ENCODE results near the gene WDR70.
"Not testable (repeated sequence)": the region's sequence is repeated elsewhere in the genome, so short reads cannot be mapped to it uniquely, and the experiment has no call there.

The WDR70 gene

DNA sequence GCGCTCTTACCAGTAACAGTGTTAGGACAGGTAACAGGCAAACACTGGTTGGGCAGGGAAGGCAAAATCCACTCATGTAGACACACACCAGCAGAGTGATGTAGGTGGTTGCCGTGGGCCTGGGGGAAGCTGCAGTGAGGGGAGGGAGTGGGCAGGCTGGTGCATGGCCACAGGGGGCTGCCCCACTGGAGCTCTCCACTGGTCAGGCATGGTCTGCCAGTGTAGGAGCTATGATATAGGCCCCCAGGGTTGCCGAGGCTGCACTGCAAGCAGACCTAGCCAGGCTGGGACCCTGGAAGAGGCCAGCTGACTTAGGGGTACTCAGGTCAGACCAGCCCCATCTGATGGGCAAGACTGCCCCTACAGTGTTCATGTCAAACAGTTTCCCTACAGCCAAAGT, 306.1 kb downstream of the WDR70 start:
- no peak for DNase-seq (ENCODE audit: low spot score)

DNA sequence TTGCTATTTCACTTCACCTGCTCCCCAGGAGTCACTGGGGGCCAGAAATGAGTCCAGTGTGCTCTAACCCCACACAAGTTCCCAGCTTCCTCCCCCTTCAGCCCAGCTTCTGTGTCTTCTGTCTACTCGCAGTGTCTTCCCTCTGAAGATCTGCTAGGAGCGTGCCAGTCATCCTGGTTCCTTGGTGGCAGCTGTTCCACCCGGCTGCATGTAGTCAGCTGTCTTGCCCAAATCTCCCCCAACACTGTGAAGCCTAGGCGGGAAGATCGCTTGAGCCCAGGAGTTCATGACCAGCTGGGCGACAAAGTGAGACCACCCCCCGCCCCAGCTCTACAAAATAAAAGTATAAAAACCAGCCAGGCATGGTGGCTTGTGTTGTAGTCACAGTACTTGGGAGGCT, 306.7 kb downstream of the WDR70 start:
- DNase-seq (ENCODE audit: low spot score) = no peak

DNA sequence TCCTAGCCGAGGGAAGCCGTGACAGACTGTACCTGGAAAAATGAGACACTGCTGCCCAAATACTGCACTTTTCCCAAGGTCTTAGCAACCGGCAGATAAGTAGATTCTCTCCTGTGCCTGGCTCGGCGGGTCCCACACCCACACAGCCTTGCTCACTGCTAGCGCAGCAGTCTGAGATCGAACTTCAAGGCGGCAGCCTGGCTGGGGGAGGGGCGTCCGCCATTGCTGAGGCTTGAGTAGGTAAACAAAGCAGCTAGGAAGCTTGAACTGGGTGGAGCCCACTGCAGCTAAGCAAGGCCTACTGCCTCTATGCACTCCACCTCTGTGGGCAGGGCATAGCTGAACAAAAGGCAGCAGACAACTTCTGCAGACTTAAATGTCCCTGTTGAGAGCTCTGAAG, 309.8 kb downstream of the WDR70 start:
- not testable (repeated sequence) for DNase-seq (ENCODE audit: low spot score)

DNA sequence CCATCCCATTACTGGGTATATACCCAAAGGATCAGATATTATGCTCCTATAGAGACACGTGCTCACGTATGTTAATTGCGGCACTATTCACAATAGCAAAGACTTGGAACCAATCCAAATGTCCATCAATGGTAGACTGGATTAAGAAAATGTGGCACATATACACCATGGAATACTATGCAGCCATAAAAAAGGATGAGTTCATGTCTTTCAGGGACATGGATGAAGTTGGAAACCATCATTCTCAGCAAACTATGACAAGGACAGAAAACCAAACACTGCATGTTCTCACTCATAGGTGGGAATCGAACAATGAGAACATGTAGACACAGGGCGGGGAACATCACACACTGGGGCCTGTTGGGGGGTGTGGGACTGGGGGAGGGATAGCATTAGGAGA, 315.2 kb downstream of the WDR70 start:
- DNase-seq (ENCODE audit: low spot score) = not testable (repeated sequence)

DNA sequence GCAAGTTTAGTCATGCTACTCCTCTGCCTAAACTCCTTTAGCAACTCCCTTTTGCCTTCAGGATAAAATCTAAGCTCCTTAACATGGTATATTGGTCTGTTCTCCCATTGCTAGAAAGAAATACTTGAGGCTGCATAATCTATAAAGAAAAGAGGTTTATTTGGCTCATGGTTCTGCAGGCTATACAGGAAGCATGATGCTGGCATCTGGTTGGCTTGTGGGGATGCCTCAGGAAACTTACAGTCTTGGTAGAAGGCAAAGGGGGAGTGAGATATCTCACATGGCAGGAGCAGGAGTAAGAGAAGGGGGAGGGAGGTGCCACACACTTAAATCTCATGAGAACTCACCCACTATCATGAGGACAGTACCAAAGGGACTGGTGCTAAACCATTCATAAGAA, 315.7 kb downstream of the WDR70 start:
- DNase-seq (ENCODE audit: low spot score) = no peak

DNA sequence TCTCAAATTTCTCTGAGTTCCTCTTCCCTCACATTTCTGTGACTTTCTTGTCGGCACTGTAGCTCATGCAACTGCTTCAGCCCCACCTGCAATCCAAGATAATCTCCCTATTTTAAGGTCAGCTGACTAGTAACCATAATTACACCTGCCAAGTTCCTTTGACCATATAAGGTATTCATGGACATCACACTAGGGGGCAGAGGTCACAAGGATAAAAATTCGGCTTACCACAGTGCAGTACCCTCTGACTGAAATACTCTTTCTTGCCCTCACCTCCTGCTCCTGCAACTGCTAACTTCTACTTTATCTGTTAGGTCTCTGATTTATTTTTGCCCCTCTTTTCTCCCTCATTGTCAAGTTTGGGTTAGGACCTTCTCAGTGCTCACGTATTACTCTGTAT, 316.5 kb downstream of the WDR70 start:
- no peak for DNase-seq (ENCODE audit: low spot score)

DNA sequence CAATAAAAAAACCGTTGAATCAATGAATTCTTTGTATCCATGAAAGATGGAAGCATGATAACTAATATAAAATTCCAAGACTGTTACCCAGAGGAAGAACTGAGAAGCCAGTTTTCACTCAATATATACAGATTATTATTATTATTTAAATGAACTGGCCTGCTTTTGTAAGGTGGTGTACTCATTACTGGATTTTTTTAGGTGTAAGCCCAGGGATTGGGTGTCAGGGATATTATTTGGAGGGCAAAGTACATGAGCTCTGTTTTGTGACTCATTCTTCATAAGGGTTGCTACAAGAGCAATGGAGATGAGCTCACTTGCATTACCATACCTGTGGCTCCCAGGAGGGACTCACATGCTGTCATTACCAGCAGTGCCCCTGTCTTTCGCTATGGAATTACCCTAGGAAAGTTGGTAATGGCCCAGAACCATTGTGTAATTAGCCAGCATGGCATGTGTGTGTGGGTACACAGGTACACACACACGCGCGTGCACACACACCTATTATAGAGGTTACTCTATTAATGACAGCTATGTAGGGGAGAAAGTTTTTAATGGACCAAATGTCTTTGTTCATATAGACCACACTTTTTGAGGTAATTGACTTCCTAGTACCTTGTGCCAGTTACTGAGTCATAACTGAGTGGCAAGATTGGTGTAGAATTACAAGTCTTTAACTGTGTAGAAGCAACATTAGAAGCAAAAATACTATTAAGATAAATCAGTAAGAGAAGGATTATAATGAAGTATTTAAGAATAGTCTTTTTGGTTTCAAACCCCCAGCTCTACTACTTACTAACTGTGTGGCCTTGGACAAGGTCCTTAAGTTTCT, 317.3 kb downstream of the WDR70 start:
- DNase-seq (ENCODE audit: low spot score) = peak; percentile 92

DNA sequence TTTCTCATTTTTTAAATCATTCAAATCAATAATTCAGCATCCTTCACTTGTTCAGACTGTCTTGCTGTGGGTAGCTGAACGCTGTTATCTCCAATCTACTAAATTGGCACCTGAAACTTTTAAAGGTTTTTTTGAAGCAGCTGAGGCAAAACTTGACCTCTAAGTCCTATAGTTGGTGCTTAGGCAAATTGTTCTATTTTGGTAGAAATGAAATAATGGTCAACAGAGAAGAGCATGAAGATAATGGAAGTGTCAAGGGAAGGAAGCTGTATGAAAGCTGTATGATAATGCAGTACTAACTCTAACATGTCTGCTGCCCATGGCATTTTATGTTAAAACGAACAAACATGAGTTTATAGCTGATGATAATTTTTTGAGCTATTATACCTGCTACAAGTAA, 322.8 kb downstream of the WDR70 start:
- no peak for DNase-seq (ENCODE audit: low spot score)

DNA sequence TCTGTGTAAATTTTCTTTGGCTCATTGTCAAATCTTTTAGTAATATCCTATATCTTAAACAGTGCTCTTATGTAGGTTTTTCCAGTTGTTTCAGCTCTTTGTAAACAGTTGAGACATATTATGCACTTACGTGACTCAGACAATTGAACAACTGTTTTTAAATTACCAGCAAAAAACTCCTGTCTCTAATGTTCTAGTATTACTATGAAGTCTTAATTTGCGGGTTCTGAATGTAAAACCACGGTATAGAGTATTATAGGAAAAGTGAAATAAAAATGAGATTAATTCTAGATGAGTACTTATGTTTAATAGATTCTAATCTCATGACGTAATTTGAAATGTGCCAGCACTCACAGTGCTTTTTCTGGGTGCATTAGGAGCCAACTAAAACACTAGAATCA, 324.7 kb downstream of the WDR70 start:
- DNase-seq (ENCODE audit: low spot score) = no peak

DNA sequence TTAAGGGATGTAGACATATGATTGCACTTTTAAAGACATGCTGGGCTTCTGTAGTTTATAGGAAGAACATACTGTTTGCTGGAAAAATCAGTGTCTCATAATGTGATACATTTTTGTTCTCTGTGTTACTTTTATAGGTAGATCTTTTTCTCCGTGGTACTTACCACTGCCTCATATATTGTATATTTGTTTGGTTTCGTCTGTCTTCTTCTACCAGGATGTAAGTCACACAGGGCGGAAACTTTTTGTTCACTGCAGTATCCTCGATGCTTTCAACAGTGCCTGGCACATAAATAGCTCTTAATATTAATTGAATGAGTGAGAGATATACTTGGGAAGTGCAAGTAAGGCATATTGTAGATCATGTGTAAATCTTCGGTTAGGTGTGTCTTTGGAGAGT, 325.3 kb downstream of the WDR70 start:
- no peak for DNase-seq (ENCODE audit: low spot score)

DNA sequence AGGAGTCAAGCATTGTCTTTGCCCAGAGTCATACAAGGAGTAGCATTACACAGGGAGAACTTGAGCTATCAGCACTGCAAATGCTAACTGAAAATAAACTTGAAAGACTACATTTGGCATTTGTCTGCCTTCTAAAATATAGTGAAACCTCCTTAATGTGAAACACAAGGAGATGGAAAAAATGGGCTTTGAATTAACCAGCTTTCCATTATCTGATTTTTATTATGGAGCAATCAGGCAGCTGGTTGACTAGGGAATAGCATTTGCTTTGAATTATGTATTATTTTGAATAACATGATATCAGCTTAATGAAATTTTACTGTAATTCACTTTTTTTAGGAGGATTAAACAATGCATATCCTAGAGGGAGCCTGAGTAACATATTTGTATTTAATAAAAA, 329.9 kb downstream of the WDR70 start:
- no peak for DNase-seq (ENCODE audit: low spot score)

DNA sequence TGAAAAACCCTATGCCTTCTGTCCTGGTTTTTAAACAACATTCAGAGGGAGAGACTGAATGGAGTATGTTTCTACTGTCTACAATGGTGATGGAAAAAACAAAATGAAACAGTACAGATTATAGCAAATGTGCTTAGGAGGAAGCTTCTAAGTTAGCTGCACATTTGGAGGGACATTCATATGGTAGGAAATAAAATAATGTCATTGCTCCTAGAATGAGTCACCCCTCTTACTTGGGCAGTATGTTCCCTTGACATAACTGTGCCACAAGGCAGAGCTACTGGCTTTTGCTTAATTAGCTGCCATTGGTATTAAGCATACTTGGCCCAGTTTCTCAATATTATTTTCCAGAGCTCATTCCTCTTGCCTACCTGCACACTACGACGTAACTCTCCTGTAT, 331.8 kb downstream of the WDR70 start:
- peak; percentile 15 for DNase-seq (ENCODE audit: low spot score)

DNA sequence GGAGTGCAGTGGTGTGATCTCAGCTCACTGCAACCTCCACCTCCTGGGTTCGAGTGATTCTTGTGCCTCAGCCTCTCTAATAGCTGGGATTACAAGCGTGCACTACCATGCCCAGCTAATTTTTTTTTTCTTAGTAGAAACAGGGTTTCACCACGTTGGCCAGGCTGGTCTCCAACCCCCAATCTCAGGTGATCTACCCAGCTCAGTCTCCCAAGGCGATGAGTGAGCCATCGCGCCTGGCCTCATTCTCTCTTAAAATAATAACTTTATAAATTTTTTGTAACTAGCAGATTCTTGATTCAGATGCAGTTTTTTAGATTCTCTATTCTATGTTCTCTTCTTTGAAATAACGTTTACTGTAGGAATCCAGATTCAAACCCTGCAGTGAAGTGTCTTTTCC, 333.6 kb downstream of the WDR70 start:
- DNase-seq (ENCODE audit: low spot score) = no peak

DNA sequence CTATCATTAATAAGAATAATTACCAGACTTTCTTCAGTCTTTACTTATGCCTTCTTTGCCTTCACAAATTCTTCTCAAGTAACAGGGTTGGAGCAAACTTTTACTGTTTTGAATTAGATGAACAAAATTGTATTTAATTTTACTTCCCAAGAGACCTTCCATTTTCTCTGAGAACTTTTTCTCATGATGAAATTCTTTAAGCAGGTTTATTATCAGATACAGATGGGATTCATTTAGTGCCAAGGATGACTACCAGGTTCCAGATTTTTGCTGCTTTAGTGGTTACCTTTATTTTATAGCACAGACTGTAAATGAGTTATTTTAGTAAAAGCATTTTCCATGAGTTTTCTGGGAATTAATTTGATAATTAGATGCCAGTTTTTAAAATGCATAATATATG, 335.6 kb downstream of the WDR70 start:
- no peak for DNase-seq (ENCODE audit: low spot score)

DNA sequence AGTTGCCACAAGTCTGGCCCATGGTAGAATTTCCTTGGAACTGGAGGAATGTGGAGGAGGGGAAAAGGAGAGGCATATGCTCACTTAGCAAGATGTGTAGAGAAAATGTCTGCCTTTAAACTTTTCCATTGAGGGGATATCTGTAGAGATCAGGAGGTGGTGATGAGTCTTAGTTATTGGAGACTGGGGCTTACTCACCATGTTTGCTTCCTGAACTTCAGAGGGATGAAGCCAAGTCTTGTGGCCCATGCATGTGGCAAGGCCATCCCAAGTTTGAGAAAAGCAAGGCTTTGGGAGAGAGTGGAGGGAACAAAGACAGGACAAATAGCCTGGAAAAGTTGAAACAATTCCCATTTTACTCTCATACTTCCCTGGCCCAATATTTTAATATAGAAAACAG, 336.2 kb downstream of the WDR70 start:
- DNase-seq (ENCODE audit: low spot score) = peak; percentile 20

DNA sequence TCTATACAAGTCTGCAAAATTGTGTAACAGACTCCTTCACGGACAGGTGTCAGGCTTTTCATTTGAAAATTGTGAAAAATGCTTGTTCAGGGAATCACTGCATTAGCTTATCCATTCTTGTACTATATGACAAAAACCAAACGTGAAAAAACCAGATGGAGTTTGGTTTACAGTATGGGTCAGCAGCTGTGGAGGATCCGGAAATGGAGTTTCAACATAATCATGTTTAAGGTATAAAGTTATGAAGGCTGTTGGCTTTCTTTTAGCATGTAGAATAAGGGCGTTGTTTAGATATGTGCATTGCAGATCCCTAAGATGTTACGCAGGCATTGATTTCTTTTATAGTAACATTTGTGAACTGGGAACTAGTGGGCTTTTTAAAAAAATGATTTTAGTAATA, 336.9 kb downstream of the WDR70 start:
- DNase-seq (ENCODE audit: low spot score) = no peak

DNA sequence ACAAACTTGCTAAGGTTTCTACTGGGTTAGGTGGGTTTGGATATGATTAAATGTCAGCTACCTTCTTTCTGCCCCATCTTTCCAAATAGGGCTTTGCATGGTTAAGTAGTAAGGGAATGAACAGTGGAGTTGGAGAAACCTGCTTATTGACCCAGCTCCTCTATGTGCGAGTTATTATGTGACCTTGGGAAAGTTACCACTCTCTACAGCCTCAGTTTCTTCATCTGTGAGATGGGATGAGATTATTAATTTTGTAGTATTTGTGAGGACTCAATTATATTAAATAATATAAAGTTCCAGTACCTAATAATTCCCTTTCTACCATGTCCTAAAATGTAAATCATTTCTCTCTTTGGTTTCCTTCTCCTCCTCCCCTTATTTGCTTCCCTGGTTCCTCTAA, 337.3 kb downstream of the WDR70 start:
- no peak for DNase-seq (ENCODE audit: low spot score)

DNA sequence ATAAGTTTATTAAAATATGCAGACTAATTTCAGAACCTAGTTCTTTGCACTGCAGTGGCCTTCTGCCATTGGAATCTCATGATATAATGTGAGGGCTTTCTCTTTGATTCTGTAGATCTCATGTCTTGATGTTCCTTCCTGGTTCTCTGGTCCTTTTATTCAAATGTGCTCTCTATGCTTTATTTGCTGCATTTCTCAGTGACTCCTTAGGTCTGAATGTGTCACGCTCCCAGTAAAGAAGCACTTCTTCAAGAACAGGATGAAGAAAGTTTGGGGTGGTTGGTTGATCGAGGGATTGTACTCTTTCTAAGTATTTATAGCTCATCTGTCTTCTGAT, 338.1 kb downstream of the WDR70 start:
- no peak for DNase-seq (ENCODE audit: low spot score)

DNA sequence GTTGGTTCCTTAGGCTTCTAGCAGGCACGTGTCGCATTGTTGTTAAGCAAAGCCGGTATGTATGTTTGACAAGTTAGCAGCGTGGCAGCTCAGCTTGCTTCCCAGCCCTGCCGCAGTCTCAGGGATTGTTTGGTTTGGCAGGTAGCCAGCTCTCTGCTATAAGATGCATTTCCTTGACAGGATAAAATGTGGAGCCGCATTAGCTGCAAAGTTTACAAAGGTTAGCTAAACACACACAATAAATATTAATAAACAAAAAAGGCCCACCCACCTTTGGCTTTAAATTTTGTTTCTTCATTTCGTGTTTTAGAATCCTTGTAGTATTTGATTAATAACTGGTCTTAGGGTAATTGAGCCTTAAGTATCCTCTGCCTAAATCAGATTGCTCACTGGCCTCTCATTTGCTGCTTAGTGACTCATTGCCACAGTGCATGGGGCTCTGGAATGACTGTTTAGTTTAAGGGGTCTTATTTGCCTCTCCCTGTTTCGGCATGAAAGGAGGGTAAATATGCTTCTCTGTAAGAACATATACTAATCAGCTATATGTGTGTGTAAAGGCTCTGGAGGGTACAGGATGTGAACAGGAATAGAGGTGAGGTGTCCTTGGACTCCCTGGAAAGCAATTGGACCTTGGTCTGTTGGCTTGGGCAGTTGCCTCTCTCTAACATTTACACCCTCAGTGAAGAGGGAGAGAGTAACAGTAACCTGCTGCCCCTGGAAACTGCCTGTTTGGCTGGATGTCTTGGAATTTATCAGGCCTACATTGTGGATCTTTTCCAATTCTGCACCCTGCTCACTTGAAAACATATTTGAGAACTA, 338.7 kb downstream of the WDR70 start:
- DNase-seq (ENCODE audit: low spot score) = peak; percentile 86

DNA sequence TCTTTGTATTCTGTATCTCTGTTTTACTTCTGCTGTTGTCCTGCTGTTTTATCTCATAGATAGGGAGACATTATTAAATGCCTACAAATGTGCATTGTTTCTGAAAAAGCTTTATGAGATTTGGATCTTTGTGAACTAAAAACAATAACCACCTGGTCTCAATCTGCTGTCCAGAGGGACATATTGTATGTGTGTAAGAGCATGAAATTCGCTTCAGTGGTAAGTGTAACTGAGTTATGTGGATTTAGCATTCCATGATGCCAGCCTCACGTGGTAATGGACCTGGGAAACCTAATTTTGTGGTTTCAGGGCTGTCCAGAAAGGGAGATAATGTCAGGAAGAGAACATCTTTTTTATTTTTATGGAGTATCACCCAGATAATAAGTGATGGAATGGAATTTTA, 341.4 kb downstream of the WDR70 start:
- DNase-seq (ENCODE audit: low spot score) = no peak

DNA sequence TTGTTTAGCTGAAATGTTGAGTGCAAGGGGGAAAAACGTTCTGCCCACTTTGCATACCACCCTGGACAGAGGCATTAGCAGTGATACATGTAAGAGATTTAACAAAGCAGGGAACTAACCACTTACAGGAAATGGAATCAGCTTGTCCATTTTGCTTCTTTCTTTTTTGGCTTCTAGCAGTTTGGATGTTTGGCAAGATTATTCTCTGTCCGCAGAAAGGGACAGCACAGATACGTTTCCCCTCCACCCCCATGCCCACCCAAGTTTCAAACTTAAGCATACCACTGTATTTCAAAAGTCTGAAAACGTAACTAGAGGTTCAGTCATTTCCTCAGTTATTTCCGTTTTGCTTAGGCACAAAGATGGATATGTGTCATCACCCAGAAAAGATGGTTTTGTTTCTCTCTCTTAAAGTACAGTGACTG, 342.3 kb downstream of the WDR70 start:
- DNase-seq (ENCODE audit: low spot score) = no peak

DNA sequence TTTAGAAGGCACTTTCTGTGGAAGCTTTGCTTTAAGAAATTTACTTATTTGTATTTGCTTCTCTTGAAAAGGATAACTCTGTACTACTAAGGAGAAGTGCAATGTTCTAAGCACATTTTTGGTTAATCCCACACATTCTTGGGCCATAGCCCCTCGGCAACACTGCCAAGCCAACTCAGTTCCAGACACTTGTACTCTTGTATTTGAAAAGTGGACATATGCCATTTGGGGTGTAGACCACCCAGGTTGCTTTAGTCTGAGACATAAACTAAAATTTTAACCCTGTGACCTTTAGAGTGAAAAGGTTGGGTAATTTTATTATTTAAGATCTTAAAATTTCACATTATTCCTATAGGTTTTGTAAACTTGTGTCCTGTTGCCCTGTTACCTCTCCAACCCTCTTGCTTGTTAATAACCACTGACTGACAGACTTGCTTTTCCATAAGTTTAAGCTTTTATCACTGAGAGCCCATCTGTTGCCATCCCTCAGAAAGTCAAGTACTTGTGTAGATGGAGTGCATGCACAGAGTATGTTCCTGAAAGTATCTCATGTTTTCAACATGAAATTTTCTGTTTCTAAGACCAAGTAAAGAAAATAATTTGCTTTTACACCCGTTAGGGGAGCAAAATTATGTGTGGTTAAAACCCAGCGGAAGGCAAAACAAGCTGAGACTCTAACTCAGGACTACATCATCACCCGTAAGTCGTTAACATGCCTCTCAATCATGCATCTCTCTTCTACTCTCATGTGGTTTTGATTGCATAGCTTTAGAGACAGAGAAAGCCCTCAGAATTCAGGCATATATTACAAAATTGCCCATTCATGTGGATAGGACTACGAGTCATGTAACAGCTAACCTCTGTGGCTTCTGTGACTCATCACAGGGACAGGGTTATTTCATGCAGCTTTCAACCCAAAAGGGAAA, 343.4 kb downstream of the WDR70 start:
- DNase-seq (ENCODE audit: low spot score) = peak; percentile 98
